ENCODE measurements around the gene SMIM35.
"Not testable (repeated sequence)": the region's sequence is repeated elsewhere in the genome, so short reads cannot be mapped to it uniquely, and the experiment has no call there.

DNA sequence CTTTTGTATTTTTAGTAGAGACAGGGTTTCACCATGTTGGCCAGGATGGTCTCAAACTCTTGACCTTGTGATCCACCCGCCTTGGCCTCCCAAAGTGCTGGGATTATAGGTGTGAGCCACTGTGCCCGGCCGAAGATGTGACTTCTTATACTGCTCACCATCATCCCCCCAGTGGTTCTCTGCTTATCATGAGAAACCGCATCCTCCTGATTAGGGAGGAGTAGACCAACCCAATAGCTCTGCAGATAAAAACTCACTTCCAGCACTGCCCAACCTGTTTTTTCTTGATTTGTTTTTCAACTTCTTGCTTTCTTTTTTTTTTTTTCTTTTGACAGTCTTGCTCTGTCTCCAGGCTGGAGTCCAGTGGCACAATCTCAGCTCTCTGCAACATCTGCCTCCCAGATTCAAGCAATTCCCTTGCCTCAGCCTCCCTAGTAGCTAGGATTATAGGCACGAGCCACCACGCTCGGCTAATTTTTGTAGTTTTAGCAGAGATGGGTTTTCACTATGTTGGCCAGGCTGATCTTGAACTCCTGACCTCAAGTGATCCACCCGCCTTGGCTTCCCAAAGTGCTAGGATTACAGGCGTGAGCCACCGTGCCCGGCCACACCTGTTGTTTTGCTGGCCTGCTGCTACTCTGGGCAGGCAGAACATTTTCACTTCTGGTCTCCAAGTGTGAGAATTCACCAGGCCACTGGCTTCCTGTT lies 79.0 kb downstream of the SMIM35 start:
- not testable (repeated sequence) for TF ChIP-seq GABPA, YY1 (IDR thresholded peaks at IDR 0.05; ENCODE audit: low read depth)

Measured in SK-N-SH (cell line).